Myocyte (in vitro differentiated cells): ENCODE data around the gene ARHGEF3. TPM values are rescaled to one million over a fixed set of nuclear protein-coding genes. Genes with fewer than 3 reads are reported as not detected.
"Not testable (repeated sequence)": the region's sequence is repeated elsewhere in the genome, so short reads cannot be mapped to it uniquely, and the experiment has no call there.

Source experiments
- DNase-seq: peaks from one replicate; pipeline ENCODE4 v3.0.0-alpha.2; 2012; ENCODE audit warnings: low read depth
- total RNA-seq: library from RNA; depleted of rRNA; stranded (reverse); fragments of >200 nt; gene quantifications from 2 replicates; pipeline ENCODE4 v1.2.3, GENCODE V29; 2014

The ARHGEF3 gene
- total RNA-seq, 1 donor from 2014 or later, result 16.8 TPM

DNA sequence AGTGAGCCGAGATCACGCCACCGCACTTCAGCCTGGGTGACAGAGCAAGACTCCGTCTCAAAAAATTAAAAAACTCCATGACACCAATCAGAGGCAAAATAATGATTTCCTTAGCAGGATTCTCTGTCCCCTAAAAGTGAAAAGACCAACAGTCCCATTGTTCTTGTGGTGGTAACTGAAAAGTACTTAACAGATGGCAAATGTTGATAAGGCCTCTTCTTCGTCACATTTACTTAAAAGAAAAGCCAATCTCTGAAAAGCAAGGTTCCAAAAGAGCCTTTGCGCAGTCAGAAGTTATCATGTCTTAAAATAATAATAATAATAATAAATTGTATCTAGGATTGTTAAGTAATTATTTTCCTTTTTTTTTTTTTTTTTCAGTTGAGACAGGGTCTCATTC lies 62.7 kb downstream of the ARHGEF3 start:
- DNase-seq, result no peak

GRCh38 chr3:56737006-56737405 lies 64.7 kb downstream of the ARHGEF3 start:
- no peak for DNase-seq

GRCh38 chr3:56732109-56732508 lies 69.6 kb downstream of the ARHGEF3 start:
- no peak for DNase-seq

DNA sequence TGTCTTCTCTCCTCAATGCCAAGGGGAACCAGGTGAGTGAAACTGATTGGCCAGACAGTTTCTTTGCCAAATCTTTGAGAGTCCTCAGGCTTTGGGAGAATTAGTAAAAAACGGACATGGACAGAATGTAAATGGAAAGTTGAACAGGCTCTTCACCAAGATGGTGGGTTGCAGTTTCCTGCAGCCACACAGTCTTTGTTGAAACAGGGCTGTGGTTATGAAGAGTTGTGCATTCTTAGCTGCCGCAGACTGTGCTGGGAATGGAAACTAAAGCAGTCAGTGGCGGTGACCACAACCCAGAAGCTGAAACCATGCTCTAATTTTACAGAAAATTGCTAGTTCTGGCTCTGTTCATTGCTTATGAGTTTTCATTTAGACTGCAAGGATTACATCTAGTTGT lies 76.6 kb downstream of the ARHGEF3 start:
- DNase-seq, result peak; percentile 12

- no peak for DNase-seq
Measured at GRCh38 chr3:56724676-56725075, 77.1 kb downstream of the ARHGEF3 start.

- DNase-seq, result no peak
Measured at GRCh38 chr3:56720849-56721248, 80.9 kb downstream of the ARHGEF3 start.

GRCh38 chr3:56718809-56719208 lies 82.9 kb downstream of the ARHGEF3 start:
- DNase-seq, result not testable (repeated sequence)

DNA sequence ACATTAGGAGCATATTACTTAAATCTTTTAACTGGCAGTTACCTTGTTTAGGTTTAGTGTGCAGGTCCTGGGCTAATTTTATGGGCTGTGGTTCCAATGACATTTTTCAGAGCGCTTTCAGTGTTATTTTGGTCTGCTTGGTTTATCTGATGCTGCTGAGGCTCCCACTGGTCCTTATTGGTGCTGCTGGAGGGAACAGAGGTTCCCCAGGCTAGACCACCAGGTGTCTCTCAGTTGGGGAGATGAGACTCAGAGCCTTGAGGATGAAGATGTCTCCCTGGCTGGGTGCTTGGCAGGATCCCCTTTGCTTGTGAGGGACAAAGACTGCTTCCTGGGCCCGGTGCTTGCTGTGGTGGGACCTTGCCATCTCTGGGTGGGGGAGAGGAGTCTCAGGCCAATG lies 90.4 kb downstream of the ARHGEF3 start:
- DNase-seq, result no peak

- not testable (repeated sequence) for DNase-seq
Measured at GRCh38 chr3:56707412-56707811, 94.3 kb downstream of the ARHGEF3 start.

DNA sequence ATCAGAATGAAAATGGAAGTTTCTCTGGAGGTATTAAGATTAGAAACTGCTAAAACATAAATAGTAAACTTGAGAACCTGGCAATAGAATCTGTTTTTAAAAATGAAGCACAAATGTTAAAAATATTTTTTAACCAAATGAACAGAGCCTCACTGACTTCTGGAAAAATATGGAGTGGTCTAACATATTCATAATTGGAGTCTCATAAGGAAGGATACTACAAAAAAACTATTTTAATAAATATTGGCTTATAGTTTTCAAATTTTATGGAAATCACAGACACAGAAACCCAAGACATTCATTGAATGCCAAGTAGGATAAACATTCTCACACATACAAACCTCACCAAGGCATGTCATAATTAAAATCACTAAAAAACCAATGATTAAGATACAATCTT lies 95.1 kb downstream of the ARHGEF3 start:
- DNase-seq, result no peak

- DNase-seq, result no peak
Measured at GRCh38 chr3:56704706-56705105, 97.0 kb downstream of the ARHGEF3 start.

- peak; percentile 76 for DNase-seq
Measured at GRCh38 chr3:56702490-56703315, 99.0 kb downstream of the ARHGEF3 start.

DNA sequence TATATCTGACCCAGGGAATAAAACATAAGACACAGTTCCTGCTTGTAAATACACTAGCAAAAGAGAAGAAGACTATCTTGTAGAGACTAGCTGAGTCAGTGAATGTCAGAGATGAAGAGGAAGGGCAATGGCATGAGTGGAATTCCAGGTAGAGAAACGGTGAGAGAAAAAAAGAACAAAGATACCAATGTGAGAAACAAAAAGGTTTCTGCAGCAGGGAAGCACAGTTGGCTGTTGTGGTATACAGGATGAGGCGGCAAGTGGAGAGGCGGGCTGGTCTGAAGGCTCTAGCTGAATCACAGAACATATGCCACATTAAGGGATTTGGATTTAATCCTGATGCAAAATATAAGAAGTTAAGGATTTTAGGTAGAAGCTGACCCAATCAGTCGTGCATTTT lies 101.6 kb downstream of the ARHGEF3 start:
- DNase-seq, result no peak

DNA sequence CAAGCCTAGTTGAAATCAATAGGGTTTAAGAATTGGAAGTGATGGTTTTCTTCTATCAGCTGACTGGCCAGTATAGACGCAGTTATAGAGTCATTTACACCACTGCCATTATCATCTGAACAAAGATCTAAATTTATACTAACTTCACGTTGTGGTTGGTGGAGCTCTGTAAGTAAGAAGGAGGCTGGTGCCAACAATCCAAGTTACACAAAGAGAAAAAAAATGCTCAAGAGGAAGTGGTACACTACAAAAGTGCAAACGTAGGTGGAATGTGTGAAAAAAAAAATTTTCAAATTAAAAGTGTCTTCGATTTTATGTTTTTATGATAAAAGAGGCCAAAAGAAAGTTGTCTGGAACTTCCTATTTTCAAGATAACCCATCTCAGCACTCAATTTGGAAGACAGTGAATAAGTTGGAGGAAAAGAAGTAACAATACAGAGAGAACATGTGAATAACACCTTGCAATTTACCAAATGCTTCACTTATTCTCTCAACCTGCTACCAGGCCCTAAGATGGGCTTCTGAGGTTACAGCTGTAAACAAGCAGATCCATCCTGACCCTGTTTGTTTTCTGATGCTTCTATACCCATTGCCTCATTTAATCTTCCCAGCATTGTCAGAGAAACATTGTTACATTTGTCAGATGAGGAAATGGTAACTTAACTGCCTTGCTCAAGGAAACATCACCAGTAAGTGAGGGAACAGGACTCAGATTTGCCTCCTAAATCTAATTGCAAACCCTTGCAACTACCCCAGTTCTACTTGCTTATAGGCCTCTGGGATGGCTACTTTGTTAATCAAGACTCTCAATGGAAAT lies 106.7 kb downstream of the ARHGEF3 start:
- DNase-seq, result no peak

DNA sequence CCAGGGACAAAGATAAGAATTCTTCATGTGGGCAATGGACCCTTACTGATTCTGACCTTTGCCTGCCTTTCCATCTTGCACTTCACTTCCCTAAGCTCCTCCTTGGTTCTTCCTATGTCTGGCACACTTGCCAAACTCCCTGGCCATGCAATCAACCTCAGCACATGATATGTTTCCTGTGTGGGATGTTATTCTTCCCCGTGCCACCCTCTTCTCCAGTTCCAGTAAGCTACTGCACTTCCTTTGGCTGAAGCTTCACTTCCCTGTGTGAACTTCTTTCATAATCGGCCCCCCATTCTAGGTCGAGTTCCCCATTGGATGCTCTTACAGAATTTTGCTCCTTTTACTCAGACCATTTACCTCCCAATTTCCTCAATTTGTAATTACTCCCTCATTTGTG lies 108.0 kb downstream of the ARHGEF3 start:
- DNase-seq, result no peak

- DNase-seq, result peak; percentile 70
Measured at GRCh38 chr3:56692520-56693433, 109.0 kb downstream of the ARHGEF3 start.

- not testable (repeated sequence) for DNase-seq
Measured at GRCh38 chr3:56692001-56692365, 109.8 kb downstream of the ARHGEF3 start.

DNA sequence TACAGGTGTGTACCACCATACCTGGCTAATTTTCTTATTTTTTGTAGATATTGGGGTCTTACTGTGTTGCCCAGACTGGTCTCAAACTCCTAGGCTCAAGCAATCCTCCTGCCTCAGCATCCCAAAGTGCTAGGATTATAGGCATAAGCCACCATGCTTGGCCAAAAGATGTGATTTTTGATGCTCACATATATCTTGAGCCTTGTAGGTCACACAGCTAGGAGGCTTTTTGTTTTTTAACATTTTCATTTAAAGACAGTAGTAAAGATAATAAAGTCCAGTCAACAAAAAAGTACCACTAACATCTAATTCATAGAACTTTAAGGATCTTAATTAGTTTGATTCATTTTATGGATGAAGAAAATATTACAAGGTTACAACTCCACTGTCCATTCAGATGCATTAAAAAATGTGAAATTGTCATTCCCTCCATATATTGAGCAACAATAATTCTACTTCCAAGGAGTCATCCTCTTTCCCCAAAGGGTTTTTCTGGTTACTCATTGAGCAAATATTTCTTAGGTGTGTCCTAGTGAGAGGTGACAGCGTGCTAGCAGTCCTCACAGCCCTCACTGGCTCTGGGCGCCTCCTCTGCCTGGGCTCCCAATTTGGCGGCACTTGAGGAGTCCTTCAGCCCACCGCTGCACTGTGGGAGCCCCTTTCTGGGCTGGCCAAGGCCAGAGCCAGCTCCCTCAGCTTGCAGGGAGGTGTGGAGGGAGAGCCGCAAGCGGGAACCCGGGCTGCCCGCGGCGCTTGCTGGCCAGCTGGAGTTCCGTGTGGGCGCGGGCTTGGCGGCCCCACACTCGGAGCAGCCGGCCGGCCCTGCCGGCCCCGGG lies 110.4 kb downstream of the ARHGEF3 start:
- no peak for DNase-seq

DNA sequence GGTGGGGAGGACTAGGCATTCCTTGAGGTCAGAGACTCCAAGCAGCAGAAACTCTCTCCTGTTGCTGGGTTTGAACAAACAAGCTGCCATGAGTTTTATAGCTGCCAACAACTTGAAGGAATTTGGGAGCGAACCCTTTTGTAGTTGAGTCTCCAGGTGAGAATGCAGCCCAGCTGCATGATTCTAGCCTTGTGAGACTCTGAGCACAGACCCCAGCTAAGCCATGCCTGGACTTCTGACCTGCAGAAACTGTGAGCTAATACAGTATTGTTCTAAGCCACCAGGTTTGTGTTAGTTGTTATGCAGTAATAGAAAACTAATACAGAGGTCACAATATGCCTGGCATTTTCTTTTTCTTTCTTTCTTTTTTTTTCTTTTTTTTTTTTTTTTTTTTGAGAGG lies 112.4 kb downstream of the ARHGEF3 start:
- DNase-seq, result no peak

DNA sequence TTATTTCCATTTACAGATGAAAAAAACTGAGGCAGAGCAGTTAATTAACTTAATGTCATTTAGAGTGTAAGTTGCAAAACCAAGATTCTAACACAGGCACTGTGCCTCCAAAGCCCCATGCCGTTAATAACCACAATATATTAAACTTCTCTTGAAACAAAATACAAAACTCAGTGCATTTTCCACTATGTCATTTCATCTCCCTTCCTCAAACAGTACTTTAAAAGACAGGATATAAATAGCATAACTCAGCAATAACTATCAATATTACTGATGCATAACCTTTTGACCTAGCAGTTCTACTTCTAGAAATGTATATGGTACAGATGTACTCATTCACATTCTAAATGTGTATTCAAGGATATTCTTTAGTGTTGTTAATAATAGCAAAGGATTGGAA lies 113.6 kb downstream of the ARHGEF3 start:
- no peak for DNase-seq

GRCh38 chr3:56684029-56684428 lies 117.7 kb downstream of the ARHGEF3 start:
- DNase-seq, result no peak
